GM12874 (cell line): Measurements from ENCODE around the gene VAC14.

ENCODE experiments used
- CTCF ChIP-seq: IDR thresholded peaks from 2 replicates; pipeline ENCODE4 v1.5.1; 2011; ENCODE audit warnings: low read depth, mild to moderate bottlenecking, control low read depth, low read length, moderate library complexity; ENCODE audit not compliant: insufficient read depth

Gene VAC14

GRCh38 chr16:70766176-70766575 lies 34.8 kb downstream of the VAC14 start:
- TF ChIP-seq CTCF = no peak

- TF ChIP-seq CTCF = no peak
Observed at GRCh38 chr16:70765491-70765890, 35.5 kb downstream of the VAC14 start.

GRCh38 chr16:70764632-70765031 lies 36.3 kb downstream of the VAC14 start:
- no peak for TF ChIP-seq CTCF

GRCh38 chr16:70760221-70760620 lies 40.7 kb downstream of the VAC14 start:
- TF ChIP-seq CTCF = no peak

GRCh38 chr16:70759666-70760065 lies 41.3 kb downstream of the VAC14 start:
- TF ChIP-seq CTCF = no peak

- no peak for TF ChIP-seq CTCF
Observed at GRCh38 chr16:70758786-70759185, 42.2 kb downstream of the VAC14 start.

- TF ChIP-seq CTCF = no peak
Observed at GRCh38 chr16:70757183-70757582, 43.8 kb downstream of the VAC14 start.

GRCh38 chr16:70756071-70756470 lies 44.9 kb downstream of the VAC14 start:
- no peak for TF ChIP-seq CTCF
